PFSK-1 (cell line): ENCODE results near the gene ZNF433. TPM values are rescaled to one million over a fixed set of nuclear protein-coding genes. Genes with fewer than 3 reads are reported as not detected.

Experiments
- FOXP2 ChIP-seq: optimal IDR thresholded peaks from 2 replicates; pipeline ENCODE3; 2011; ENCODE audit warnings: borderline replicate concordance, control low read depth, inconsistent platforms; ENCODE audit not compliant: insufficient read depth; ENCODE audit errors: extremely low read length, extremely low read depth
- POLR2AphosphoS5 ChIP-seq: IDR thresholded peaks from 2 replicates; pipeline ENCODE4 v1.6.1; 2012; ENCODE audit warnings: low read depth, mild to moderate bottlenecking, control low read depth, low read length, moderate library complexity
- SIN3A ChIP-seq: IDR thresholded peaks from 2 replicates; pipeline ENCODE4 v1.6.1; 2012; ENCODE audit warnings: mild to moderate bottlenecking, low read length, moderate library complexity, borderline replicate concordance; ENCODE audit not compliant: insufficient read depth
- TAF1 ChIP-seq: IDR thresholded peaks from 2 replicates; pipeline ENCODE4 v1.6.1; 2012; ENCODE audit warnings: low read length, control low read depth, borderline replicate concordance; ENCODE audit not compliant: insufficient read depth
- polyA plus RNA-seq: library from polyadenylated mRNA; unstranded; fragments of >200 nt; gene quantifications from one replicate; pipeline ENCODE4 v1.2.1, GENCODE V29; 2012; ENCODE audit warnings: low read depth, missing spikeins; ENCODE audit not compliant: insufficient read length
- TF ChIP-seq, protein P1 (sequence below), 2 experiments: IDR thresholded peaks; 2 replicates each; pipeline versions ENCODE4 v1.6.1 to v1.8.0; 2011 to 2012; ENCODE audit warnings: low read depth in 2 of 2, low read length in 2 of 2, control low read depth in 1 of 2, inconsistent platforms in 1 of 2, mild to moderate bottlenecking in 1 of 2, moderate library complexity in 1 of 2; ENCODE audit not compliant: insufficient read depth in 1 of 2

ZNF433 gene
- polyA plus RNA-seq, result 0.41 TPM

DNA sequence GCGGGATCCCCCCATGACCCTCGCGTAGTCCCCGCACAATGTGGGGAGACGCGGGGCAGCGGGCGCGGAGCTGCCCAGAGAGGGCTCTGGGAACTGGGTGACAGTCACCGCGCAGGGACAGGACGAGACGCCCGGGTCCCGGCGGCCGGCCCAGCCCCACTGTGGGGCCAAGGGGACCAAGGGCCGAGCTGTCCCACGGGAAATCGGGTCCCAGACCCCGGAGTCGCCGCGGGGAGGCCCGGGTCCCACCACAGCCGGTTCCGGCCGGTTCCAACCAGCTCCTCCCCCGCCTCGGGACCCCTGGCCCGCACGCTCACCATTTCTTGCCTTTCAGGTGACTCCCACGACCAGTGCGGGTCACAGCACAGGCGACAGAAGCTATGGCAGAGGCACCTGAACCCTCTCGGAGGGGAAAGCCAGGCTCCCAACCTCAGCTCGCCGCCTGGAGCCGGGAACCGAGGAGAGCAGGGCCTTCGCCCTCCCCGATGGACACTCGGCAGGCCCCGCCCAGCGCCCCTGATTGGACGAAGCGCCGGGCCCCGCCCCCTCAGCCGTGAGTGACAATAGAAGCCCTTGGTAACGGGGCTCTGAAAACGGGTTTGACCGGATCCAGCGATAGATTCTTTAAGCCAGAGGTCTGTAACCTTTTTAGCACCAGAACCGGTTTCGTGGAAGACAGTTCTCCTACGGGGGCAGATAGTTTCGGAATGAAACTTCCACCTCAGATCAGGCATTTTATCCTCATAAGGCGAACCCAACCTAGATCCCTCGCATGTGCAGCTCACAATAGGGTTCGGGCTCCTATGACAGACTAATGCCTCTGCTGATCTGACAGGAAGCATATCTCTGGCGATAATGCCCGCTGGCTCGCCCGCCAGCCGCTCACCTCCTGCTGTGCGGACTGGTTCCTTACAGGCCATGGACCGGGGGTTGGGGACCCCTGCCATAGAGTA is at the start of gene ZNF433:
TSS of gene ZNF433 (minus strand) at position 460 of the 953 bp plus-strand sequence. CDS start at position 320, 140 bp downstream.
- TF ChIP-seq, protein P1, sequence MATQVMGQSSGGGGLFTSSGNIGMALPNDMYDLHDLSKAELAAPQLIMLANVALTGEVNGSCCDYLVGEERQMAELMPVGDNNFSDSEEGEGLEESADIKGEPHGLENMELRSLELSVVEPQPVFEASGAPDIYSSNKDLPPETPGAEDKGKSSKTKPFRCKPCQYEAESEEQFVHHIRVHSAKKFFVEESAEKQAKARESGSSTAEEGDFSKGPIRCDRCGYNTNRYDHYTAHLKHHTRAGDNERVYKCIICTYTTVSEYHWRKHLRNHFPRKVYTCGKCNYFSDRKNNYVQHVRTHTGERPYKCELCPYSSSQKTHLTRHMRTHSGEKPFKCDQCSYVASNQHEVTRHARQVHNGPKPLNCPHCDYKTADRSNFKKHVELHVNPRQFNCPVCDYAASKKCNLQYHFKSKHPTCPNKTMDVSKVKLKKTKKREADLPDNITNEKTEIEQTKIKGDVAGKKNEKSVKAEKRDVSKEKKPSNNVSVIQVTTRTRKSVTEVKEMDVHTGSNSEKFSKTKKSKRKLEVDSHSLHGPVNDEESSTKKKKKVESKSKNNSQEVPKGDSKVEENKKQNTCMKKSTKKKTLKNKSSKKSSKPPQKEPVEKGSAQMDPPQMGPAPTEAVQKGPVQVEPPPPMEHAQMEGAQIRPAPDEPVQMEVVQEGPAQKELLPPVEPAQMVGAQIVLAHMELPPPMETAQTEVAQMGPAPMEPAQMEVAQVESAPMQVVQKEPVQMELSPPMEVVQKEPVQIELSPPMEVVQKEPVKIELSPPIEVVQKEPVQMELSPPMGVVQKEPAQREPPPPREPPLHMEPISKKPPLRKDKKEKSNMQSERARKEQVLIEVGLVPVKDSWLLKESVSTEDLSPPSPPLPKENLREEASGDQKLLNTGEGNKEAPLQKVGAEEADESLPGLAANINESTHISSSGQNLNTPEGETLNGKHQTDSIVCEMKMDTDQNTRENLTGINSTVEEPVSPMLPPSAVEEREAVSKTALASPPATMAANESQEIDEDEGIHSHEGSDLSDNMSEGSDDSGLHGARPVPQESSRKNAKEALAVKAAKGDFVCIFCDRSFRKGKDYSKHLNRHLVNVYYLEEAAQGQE (IDR thresholded peaks at IDR 0.05; ENCODE audit: insufficient read depth in 1 of 2, low read depth in 2 of 2, low read length in 2 of 2), result no peak
- TF ChIP-seq POLR2AphosphoS5, result peak; percentile 76

DNA sequence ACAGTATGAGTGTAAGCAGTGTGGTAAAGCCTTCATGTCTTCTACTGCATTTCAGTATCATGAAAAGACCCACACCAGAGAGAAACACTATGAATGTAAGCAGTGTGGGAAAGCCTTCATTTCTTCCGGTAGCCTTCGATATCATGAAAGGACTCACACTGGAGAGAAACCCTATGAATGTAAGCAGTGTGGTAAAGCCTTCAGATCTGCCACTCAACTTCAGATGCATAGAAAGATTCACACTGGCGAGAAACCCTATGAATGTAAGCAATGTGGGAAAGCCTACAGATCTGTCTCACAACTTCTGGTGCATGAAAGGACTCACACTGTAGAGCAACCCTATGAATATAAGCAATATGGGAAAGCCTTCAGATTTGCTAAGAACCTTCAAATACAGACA is 41.9 kb upstream of the ZNF433 start:
- TF ChIP-seq TAF1, result no peak
- no peak for TF ChIP-seq POLR2AphosphoS5
- TF ChIP-seq FOXP2, result no peak
- TF ChIP-seq, protein P1 (IDR thresholded peaks at IDR 0.05; ENCODE audit: insufficient read depth in 1 of 2, low read depth in 2 of 2, low read length in 2 of 2), result no peak
- TF ChIP-seq SIN3A, result no peak

DNA sequence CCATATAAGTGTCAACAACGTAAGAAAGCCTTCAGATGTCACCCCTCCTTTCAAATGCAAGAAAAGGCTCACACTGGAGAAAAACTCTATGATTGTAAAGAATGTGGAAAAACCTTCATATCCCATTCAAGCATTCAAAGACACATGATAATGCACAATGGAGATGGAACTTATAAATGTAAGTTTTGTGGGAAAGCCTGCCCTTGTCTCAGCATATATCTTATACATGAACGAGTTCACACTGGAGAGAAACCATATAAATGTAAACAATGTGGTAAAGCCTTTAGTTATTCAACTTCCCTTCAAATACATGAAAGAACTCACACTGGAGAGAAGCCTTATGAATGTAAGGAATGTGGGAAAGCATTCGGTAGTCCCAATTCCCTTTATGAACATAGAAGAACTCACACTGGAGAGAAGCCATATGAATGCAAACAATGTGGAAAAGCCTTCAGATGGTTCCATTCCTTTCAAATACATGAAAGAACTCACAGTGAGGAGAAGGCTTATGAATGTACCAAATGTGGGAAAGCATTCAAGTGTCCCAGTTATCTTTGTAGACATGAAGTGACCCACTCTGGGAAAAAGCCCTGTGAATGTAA is 40.2 kb upstream of the ZNF433 start:
- no peak for TF ChIP-seq TAF1
- no peak for TF ChIP-seq FOXP2
- TF ChIP-seq, protein P1 (IDR thresholded peaks at IDR 0.05; ENCODE audit: insufficient read depth in 1 of 2, low read depth in 2 of 2, low read length in 2 of 2), result no peak
- no peak for TF ChIP-seq SIN3A

DNA sequence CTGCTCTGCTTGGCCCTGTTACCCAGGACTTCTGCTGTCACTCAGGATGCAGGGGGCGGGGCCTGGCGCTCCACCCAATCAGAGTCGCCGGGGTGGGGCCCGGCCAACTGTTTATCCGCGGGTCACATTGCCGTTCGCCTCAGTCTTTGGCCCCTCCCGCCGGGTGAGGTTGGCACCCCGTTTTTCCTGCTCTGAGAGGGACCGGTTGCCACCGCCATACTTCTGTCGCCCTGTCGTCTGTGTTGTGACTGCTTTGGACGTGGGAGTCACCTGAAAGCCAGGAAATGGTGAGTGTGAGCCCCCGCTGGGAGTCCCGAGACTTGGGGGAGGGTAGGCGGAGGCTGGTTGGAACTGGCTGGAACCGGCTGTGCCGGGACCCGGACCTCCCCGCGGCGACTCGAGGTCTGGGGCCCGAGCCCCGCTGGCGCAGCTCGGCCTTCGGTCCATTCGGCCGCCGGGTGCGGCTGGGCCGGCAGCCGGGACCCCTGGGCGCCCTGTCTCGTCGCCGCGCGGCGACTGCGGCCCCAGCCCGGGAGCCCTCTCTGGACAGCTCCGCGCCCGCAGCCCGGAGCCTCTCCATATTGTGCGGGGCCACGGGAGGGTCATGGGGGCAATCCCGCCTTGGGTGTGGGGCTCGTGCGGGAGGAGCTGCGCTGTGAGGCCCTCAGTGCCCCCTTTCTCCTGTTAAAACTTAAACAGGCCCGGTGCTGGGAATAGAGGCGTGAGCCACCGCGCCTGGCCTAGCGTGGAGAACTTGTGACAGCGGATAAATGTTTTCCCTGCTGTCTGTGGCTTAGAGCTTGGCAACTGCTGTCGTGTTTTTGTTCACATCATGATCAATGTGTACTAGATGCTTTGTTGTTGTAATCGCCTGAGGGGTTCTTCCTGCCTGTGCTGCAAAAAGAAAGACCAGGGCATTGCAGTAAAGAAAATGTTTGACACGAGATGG is 29.4 kb upstream of the ZNF433 start, which contains the start of gene ZNF844:
TSS of gene ZNF844 (plus strand) at position 142 of the 949 bp plus-strand sequence. CDS start at position 285, 143 bp downstream.
- peak; percentile 64; the same call in 1 of the 2 replicates for TF ChIP-seq POLR2AphosphoS5
- TF ChIP-seq SIN3A, result no peak

DNA sequence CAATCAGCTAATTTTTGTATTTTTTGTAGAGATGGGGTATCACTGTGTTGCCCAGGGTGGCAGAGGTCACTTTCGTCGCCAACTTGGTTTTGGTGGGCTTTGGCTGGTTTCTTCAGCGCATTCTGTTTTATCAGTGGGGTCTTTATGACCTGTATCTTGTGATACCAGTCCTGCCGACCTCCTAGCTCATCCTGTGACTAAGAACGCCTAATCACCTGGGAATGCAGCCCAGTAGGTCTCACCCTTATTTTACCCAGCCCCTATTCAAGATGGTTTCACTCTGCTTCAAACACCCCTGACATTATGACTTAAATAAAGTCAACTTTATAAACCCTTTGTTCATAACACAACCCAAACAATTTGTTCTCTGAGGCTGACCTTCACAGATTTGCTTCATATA is 20.3 kb upstream of the ZNF433 start:
- TF ChIP-seq, protein P1 (IDR thresholded peaks at IDR 0.05; ENCODE audit: insufficient read depth in 1 of 2, low read depth in 2 of 2, low read length in 2 of 2), result no peak
- TF ChIP-seq FOXP2 (no peak), TAF1 (no peak), SIN3A (no peak), POLR2AphosphoS5 (no peak)
